ENCODE measurements around the gene MCRS1.
"Not testable (repeated sequence)": the region's sequence is repeated elsewhere in the genome, so short reads cannot be mapped to it uniquely, and the experiment has no call there.

MCRS1 gene

DNA sequence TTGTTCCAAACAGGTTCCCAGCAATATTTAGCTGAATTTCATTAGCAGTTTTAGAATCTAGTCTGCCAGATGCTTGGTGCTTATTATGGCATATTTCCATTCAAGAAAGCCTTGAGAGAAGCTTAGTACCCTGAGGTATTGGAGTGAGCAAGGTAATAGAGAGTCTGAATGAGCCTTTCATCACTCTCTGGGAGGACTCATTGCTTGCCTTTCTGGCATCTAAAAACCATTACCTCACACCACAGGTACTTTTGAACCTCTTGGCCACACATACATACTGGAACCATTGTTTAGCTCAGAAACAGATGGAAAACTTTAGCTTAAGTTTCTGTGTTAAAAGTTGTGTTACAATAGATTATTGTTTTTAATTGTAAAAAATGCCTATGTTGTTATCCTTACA is 56.5 kb downstream of the MCRS1 start:
- no peaks in the 10 kb centered on the region for H3K79me2 ChIP-seq (ENCODE audit: insufficient read depth, low read length)
- H4K20me1 ChIP-seq (ENCODE audit: low read depth, low read length): no peaks in the 10 kb centered on the region
- H3K9me2 ChIP-seq (replicated peaks; ENCODE audit: insufficient read depth, low read length): no peaks in the 10 kb centered on the region
- H3K4me3 ChIP-seq (ENCODE audit: insufficient read depth, low read length, poor library complexity, severe bottlenecking): no peak overlapping the region
- H3K36me3 ChIP-seq (ENCODE audit: low read length): no peaks in the 10 kb centered on the region
- H3K9me3 ChIP-seq (ENCODE audit: insufficient read depth, low read length): no peaks in the 10 kb centered on the region
- no peak overlapping the region for H2AFZ ChIP-seq (ENCODE audit: low read depth, low read length, severe bottlenecking)
- peaks cover 22% of the 10 kb centered on the region for H3F3A ChIP-seq (ENCODE audit: insufficient read depth)
- H3K27ac ChIP-seq (ENCODE audit: low read depth, low read length): no peak overlapping the region
- TF ChIP-seq EZH2phosphoT487 (conservative IDR thresholded peaks at IDR 0.05; ENCODE audit: low read length): no peak
- TF ChIP-seq, protein P1, sequence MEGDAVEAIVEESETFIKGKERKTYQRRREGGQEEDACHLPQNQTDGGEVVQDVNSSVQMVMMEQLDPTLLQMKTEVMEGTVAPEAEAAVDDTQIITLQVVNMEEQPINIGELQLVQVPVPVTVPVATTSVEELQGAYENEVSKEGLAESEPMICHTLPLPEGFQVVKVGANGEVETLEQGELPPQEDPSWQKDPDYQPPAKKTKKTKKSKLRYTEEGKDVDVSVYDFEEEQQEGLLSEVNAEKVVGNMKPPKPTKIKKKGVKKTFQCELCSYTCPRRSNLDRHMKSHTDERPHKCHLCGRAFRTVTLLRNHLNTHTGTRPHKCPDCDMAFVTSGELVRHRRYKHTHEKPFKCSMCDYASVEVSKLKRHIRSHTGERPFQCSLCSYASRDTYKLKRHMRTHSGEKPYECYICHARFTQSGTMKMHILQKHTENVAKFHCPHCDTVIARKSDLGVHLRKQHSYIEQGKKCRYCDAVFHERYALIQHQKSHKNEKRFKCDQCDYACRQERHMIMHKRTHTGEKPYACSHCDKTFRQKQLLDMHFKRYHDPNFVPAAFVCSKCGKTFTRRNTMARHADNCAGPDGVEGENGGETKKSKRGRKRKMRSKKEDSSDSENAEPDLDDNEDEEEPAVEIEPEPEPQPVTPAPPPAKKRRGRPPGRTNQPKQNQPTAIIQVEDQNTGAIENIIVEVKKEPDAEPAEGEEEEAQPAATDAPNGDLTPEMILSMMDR (IDR thresholded peaks at IDR 0.05; ENCODE audit: insufficient read depth, low read length, poor library complexity, severe bottlenecking): no peak
- no peaks in the 10 kb centered on the region for H3K27me3 ChIP-seq (ENCODE audit: low read length)
- no peak overlapping the region for H3K9ac ChIP-seq (ENCODE audit: low read length)
- H3K4me2 ChIP-seq (ENCODE audit: low read depth, low read length, poor library complexity, severe bottlenecking): no peak overlapping the region

DNA sequence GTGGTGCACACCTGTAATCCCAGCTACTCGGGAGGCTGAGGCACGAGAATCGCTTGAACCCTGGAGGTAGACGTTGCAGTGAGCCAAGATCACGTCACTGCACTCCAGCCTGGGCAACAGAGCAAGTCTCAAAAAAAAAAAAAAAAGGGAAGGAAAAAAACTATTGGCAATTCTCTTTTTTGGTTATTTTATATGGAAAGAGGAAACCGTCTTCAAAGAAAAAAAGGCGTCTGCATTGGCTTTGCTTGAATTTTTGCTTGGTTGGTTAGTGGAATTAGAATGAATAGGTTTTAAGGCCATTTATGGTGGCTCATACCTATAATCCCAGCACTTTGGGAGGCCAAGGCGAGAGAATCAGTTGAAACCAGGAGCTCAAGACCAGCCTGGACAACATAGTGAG is 58.3 kb downstream of the MCRS1 start:
- not testable (repeated sequence) for H3K9me2 ChIP-seq (replicated peaks; ENCODE audit: insufficient read depth, low read length); H3K9ac ChIP-seq (ENCODE audit: low read length); H3K27me3 ChIP-seq (ENCODE audit: low read length); H4K20me1 ChIP-seq (ENCODE audit: low read depth, low read length); H3K36me3 ChIP-seq (ENCODE audit: low read length); H3K4me3 ChIP-seq (ENCODE audit: insufficient read depth, low read length, poor library complexity, severe bottlenecking); H3K4me2 ChIP-seq (ENCODE audit: low read depth, low read length, poor library complexity, severe bottlenecking); H3K27ac ChIP-seq (ENCODE audit: low read depth, low read length); H2AFZ ChIP-seq (ENCODE audit: low read depth, low read length, severe bottlenecking); H3K79me2 ChIP-seq (ENCODE audit: insufficient read depth, low read length); H3K9me3 ChIP-seq (ENCODE audit: insufficient read depth, low read length)
- H3F3A ChIP-seq (ENCODE audit: insufficient read depth): peaks cover 17% of the 10 kb centered on the region
